HG03354 (cell line): Measurements from ENCODE around the gene WIPI1.
A peak's percentile ranks its signal among the peaks of the same experiment; 100 is the strongest.
"Not testable (repeated sequence)": the region's sequence is repeated elsewhere in the genome, so short reads cannot be mapped to it uniquely, and the experiment has no call there.

ENCODE experiments used
- ATAC-seq: cut with Tn5 transposase; IDR thresholded peaks from one replicate; pipeline ENCODE4 v1.9.1; 2021; ENCODE audit warnings: mild to moderate bottlenecking; ENCODE audit not compliant: unreplicated experiment, poor library complexity, severe bottlenecking

The WIPI1 gene, protein sequence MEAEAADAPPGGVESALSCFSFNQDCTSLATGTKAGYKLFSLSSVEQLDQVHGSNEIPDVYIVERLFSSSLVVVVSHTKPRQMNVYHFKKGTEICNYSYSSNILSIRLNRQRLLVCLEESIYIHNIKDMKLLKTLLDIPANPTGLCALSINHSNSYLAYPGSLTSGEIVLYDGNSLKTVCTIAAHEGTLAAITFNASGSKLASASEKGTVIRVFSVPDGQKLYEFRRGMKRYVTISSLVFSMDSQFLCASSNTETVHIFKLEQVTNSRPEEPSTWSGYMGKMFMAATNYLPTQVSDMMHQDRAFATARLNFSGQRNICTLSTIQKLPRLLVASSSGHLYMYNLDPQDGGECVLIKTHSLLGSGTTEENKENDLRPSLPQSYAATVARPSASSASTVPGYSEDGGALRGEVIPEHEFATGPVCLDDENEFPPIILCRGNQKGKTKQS

DNA sequence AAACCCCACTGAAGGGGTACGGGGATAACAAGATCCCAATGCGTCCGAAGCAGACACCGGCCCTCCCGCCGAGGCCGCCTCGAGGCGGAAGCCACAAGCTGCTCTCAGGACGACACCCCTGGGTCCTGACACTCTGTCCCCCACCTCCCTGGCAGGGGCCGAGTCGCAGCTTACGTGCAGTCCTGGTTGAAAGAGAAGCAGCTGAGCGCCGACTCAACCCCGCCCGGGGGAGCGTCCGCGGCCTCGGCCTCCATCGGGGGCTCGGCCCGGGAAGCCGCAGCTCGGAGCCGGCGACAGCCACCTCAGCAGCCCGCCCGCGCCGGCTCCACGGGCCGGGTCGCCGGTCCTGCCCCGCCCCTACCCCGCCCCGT lies at the start of gene WIPI1:
TSS of gene WIPI1 (minus strand) at position 329 of the 371 bp plus-strand sequence. CDS start at position 254, 75 bp downstream.
- ATAC-seq, result peak; percentile 45

DNA sequence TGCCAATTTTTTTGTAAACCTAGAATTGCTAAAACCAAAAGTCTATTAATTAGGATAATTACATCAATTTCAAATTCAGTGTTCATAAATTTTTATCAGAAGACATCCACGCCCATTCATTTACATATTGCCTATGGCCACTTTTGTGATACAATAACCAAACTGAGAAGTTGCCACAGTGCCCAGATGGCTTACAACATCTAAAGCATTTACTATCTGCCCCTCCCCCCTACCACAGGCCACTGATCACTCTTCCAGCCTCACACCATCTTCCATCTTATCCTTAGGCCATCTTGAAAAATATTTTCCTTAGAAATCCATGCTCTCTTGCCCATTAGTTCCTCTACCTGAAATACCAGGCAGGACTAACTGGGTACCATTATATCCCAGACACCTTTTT lies 48.7 kb upstream of the WIPI1 start:
- no peak for ATAC-seq

DNA sequence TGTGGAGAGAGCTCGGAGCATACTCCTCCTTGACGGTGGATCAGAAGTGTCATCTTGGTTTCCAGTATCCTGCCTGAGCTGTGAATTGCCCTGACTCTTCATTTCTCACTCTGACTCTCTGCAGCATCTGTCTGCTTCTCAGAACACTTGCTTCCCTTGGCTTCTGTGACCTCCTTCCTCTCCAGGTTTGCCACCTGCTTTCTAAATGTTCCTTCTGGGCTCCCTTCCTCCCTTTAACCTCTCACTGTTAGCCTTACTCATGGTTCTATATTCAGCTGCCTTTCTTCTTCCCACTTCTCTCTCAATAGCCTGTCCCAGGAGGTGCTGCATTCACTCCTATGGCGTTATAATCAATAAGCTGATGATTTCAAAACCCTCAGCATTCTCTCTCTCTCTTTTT lies 43.8 kb upstream of the WIPI1 start:
- no peak for ATAC-seq

DNA sequence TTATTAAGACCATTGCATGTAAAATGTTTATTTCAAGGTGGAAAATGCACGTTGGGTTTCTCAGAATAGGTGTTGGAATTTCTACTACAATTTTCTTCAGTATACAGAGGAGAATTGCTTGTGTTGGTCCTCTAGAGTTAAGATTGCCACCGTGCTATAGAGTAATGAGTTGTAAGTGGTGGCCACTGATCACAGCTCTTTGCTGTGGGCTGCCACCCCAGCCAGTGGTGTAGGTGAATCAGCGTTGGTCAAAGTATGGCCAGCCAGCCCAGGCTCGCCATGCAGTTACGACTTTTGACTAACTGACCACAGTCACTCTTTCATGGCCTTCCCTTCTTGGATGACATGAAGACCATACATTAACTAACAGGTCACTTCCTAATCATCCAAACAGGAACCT lies 42.3 kb upstream of the WIPI1 start:
- no peak for ATAC-seq

DNA sequence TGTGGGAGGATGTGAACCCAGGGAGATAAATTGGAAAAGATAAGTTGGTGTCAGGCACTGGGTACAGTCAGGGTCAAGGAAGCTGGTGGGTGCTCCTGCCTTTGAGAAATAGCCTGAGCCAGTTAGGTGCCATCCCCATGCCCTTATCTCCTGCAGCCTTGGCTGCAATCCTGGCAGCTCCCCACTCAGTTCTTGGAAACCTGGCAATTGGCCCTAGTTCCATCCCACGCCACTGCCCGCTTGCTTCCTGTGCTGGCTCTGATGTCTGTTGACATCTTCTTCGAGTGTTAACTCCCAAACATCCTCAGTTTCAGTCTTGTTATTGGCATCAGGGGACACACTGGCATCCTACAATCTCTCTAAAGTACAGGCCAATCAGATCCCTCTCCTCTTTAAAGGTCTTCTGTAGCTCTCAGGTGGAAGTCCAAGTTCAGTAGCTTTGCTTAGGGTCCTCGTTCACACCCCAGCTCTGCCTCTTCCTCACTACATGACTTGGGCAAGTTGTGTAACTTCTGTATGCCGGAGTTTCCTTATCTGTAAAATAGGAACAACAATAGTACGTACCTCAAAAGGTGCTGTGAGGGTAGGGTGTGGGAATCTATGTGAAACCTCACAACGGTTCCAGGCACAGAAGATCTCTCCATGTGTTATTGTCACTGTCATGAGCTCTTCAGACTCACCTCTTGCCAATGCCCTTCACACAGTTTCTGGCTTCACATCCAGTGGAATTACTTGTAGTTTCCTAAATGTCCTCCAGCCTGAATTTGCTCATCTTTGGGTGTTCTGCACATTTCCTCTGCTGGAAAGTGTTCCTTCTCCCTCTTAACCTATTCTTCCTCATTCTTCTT lies 41.4 kb upstream of the WIPI1 start:
- ATAC-seq, result peak; percentile 27

DNA sequence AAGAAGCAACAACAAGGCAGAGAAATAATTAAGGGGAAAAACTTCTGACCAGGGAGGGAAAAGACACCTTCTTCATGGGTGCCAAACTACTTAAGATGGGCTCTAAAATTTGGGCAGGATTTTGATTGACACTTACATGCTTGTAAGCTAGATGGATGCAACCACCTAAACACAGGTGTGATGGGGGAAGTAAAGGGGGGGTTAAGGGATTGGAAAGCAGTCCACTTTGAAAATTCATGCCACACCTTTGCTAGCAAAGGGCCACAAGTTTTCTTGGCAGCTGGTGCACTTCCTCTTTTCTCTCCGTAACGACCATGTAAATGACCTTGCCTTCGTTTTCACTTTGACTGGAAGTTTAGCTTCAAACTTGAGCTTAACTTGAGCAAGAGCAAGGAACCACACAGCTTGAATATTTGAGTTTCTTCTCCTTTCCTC lies 40.6 kb upstream of the WIPI1 start:
- ATAC-seq, result peak; percentile 94

DNA sequence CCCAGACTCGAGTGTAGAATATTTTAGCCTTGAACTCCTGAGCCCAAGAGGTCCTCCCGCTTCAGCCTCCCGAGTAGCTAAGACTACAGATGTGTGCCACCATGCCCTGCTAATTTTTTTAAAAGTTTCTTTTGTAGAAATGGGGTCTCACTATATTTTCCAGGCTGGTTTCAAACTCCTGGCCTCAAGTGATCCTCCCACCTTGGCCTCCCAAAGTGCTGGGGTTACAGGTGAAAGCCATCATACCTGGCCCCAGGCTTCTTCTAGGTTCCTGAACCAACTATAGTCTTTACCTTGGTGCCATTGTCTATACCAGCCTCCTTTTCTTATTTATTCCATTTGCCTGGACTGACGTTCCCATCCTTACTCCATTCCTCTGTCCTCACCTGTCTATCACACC lies 37.8 kb upstream of the WIPI1 start:
- ATAC-seq, result no peak

DNA sequence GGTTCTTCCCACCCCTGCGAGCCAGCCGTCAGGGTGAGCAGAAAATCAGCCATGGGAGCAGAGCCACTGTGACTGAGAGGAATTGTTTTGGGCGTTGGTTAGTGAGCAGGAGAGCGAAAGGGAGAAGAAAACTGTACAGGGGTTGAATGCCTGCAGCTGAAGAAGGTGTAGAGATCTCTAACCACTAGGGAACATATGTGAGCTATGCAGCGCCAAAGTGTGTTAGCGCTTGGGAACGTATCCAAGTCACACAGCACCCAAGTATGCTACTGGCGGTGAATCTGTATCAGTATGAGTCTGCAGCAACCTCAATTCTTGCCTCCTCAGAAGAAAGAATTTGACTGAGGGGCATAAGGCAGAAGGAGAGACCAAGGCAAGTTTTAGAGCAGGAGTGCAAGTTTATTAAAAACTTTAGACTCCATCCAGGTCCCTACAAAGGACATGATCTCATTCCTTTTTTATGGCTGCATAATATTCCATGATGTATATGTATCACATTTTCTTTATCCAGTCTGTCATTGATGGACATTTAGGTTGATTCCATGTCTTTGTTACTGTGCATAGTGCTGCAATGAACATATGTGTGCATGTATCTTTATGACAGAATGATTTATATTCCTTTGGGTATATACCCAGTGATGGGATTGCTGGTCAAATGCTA lies 35.2 kb upstream of the WIPI1 start:
- ATAC-seq, result not testable (repeated sequence)

DNA sequence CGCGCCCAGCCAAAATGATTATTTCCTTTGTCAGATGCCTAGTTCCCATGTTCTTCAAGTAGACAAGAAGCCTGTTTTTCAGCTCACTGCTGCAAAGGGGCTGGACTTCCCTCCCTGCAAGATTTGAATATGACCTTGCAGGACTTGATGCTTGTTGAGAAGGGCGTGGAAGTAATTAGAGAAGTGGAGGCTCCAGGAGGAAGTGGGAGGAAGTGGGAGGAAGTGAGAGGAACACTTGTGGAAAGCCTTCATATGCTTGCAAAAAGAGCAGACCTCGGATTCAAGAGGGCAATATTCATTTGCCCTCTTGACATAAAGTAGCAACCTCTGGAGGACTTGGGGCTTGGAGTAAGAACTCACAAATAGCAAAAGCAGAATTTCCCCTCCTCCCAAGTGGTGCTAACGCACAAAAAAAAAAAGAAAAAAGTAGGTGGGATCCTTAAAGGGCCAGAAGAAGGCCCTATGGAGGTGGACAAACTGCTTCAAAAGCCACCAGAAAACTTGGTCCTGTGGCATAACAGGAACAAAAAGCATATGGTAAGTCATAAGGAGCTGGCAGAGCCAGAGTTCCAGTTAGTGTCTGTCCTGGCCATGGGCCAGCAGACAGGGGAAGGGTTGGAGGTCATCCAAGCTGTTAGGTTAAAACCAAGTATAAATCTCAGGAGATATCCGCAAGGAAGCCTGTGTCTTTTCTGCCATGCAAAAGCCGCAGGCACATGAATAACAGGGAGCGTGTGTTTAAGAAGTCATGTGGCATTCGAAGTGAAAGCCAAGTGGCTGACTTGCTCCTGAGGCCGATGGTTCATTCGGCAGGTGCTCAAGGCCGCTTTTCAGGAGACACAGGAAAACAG lies 34.3 kb upstream of the WIPI1 start:
- ATAC-seq, result no peak

DNA sequence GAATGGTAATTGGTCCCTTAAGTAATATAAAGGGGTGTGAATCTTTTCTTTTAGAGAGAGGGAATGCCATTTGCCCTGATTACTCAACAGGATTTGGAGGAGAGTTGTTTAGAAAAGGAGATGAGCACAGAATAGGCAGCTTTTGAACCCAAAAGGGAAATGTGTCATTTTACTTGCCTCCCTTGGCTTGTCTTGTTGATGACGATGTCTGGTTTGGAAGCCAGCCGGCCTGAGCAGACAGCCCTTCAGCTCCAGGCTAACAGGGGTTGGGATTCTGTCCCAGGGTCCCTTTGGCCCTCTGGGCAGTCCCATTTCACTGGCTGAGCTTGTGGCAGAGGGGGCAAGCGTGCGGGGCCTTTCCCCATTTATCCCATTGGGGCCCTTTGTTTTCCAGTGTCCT lies 32.6 kb upstream of the WIPI1 start:
- ATAC-seq, result no peak

DNA sequence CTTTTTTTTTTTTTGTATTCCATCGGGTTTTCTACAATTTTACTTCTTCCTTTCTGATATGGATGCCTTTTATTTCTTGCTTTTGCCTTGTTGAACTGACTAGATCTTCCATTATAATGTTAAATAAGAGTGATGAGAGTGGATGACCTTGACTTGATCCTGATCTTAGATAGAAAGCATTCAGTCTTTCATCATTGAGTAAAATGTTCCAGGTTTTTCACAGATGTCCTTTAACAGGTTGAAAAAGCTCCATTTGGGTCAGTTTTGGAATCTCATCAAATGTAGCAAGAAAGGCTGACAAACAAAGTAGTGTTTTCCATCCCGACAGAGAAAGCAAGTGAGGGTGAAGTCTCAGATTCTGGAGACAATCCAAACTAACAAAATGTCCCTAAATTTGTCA lies 27.2 kb upstream of the WIPI1 start:
- ATAC-seq, result no peak

DNA sequence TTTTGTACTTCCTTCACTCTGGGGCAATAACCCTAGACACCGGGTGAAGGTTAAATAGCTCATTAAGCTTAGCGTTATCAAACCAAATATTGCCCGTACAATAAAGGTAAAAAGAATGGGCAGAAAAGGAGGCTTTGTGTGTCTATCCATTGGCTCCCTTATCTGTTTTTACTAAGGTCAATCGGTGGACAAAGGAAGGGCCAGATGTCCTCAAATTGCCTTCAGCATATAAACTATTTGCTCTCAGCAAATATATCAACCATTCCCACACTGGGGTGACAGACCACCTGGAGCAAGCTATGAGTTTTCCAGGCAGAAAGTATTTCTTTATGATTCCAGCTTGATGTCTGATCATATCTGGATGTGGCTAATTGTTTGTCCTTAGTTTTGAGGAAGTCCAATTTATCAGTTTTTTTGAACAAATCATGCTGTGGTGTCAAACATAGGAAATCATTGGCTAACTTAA lies 25.3 kb upstream of the WIPI1 start:
- ATAC-seq, result no peak

DNA sequence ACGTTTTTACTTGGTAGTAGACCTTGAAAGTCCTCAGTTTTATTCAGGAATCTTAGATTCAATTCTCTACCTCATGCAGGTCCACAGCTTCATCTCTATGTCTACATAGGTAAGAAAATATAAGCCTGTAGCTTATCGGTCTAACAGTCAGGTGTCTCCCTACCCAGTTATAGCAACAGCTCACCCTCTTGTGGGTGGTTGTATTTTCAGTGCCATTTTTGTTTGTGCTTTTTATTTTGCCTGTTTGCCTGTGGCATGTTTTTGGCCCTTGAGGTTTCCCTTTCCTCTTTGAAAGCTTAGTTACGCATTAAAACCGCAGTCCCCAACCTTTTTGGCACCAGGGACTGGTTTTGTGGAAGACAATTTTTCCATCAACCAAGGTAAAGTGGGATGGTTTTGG lies 23.6 kb upstream of the WIPI1 start:
- no peak for ATAC-seq

DNA sequence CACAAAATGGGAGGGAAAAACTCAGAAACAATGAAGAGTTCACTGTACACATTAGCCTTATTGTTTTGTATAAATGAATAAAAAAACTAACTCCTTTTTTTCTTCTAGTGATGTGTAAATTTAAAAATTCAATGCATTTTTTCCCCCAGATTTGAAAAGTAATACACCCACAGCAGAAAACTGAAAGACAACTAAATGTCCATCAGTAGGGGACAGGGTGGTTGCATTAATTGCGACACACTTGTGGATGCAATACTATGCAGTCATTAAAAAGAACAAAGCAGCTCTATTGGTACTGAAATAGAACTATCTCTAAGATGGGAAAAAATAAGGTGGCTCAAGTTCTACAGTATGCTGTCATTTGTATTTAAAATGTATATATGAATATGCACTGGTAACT lies 13.7 kb upstream of the WIPI1 start:
- ATAC-seq, result no peak

DNA sequence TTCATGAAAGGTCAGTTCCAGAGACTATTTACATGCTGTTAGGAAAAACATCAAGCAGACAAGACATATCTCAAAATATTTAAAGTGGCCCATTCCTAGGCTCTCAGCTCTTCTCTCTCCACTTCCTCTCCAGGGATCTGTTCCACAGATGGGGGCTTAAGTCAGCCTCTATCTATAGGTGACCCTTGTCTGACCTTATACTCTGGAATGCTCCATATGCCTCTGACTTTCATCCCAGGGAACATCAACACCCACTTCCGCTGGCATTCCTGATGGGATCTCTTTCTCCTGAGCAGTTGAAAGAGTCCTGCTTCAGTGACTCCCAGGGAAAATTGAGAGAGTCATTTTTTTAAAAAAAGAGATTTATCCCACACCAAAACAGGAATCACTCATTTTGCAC lies 11.5 kb upstream of the WIPI1 start:
- ATAC-seq, result no peak

DNA sequence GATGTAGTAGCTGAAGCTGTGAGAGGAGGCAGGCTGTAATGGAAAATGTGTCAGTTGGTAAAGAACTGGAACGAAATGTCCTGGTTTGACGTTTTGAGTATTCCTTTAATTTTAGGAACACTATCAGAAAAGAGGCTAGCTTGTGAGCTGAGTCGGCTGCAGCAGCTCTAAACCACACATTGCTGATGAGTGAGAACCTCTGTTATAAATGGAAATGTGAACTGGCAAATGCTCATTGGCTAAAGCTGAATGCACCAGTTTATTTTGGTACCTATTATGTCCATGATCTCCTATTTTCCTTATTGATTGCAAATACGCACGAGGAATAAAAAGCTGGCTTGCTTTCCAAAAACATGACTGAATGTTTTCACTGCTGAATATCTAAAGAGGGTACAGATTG lies 11.0 kb upstream of the WIPI1 start:
- no peak for ATAC-seq

DNA sequence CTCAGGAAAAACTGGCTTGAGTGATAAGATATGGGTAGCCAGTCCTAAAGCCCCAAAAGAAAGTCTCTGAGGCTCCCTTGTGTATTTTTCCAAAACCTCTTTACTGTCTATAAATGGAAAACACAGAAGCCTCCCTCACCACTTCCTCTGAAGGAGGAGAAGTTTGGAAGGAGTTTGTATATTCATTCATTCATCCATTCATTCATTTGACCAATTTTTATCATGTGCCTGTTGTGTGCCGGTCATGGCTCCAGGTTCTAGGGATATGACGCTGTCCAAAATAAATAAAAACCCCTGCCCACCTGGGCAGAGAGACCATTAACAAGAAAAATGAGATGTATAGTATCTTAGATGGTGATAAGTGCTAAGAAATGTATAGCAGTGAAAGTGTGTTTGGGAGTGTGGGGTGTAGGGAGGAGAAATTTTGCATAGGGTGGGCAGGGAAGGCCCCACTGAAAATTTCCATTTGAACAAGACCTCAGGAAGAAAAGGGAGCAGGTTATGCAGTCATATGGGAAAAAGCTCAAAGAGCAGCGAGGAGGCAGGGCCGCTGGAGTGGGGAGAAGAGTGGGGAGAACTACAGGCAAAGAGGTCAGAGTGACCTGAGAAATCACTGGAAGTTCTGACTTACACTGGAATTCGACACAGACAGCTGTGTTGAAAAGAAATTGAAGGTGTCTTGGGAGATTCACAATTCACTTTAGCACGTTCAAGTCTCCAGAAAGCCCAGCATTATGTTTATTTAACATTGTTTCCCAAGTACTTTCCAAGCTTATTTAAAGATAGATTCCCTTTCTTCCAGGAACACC lies 6.1 kb upstream of the WIPI1 start:
- no peak for ATAC-seq

DNA sequence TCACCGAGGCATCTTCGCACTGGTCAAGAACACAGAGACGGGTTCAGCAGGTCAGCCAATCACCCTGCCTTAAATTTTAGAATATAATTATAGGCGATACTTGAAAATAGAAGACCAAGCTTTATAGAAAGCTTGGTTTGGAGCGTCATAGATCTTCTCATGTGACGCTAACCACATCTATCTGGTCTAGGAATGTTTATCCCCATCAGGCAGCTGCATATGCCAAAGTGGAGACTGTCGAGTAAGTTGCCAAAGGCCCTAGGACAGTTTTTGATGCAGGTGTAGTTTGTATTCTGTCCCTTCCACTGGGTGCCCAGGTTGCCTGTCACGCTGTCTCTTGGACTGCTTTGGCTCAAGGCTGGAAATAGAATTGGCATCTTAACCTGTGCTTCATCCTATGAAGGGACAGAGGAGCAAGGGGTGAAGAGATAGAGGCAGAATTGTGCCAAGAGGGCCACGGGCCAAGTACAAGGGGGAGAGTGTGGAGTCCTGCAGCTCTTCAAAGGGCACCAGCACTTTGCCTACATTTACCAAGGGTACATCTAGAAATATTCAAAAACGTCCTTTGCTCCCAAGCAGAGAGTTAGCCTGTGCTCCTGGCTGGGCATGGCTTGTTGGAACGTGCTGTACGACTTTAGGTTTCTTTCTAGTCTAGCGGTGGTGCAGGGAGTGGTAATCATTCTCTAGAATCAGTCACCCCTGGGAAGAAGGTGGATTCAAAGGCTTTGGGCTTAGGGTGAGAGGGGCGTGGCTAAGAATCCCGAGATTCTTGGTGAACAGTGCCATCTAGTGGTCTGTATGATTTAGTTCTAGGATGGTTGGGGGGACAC lies 5.3 kb upstream of the WIPI1 start:
- ATAC-seq, result peak; percentile 53
